Common myeloid progenitor, CD34-positive (primary cell): ENCODE results near the gene TRPV6.
A peak's percentile ranks its signal among the peaks of the same experiment; 100 is the strongest.

Experiments
- CTCF ChIA-PET: fragments of 350-600 bp; sonication (Branson Sonifier 250); formaldehyde crosslinking; loops from one replicate; lab custom pipeline; 2021; ENCODE audit warnings: antibody characterized with exemption; lab: Charles Lee
- POLR2A ChIA-PET: fragments of 350-600 bp; sonication (Branson Sonifier 250); formaldehyde crosslinking; loops from one replicate; lab custom pipeline; 2021; ENCODE audit warnings: antibody characterized with exemption; lab: Charles Lee
- DNase-seq, 3 donors: peaks; one replicate each; pipeline versions ENCODE4 v3.0.0 to v3.0.0-alpha.2; 2013
- H3K27ac ChIP-seq, 2 experiments: 1 replicate in 1 of 2; 2 replicates in 1 of 2; pipeline ENCODE4 v1.7.0; 2013; ENCODE audit warnings: inconsistent platforms in 2 of 2, low read length in 2 of 2, mild to moderate bottlenecking in 2 of 2, low read depth in 1 of 2, moderate library complexity in 1 of 2; ENCODE audit not compliant: severe bottlenecking in 2 of 2, insufficient read depth in 1 of 2, poor library complexity in 1 of 2
- H3K27me3 ChIP-seq, 5 experiments: replicated peaks in 2 of 5; 1 replicate in 3 of 5; 2 replicates in 2 of 5; pipeline versions ENCODE4 v1.6.1 to v1.7.0; 2013; ENCODE audit warnings: low read length in 4 of 5, mild to moderate bottlenecking in 2 of 5, moderate library complexity in 2 of 5, inconsistent platforms in 1 of 5; ENCODE audit not compliant: insufficient read depth in 5 of 5, control insufficient read depth in 4 of 5
- H3K36me3 ChIP-seq, 4 experiments: 1 replicate in 2 of 4; 2 replicates in 2 of 4; pipeline versions ENCODE4 v1.6.1 to v1.7.0; 2013; ENCODE audit warnings: low read length in 3 of 4, control low read depth in 1 of 4, mild to moderate bottlenecking in 1 of 4; ENCODE audit not compliant: control insufficient read depth in 4 of 4, insufficient read depth in 4 of 4
- H3K4me1 ChIP-seq, 4 experiments: 1 replicate in 3 of 4; 2 replicates in 1 of 4; pipeline versions ENCODE4 v1.6.1 to v1.7.1; 2013; ENCODE audit warnings: low read length in 3 of 4, mild to moderate bottlenecking in 3 of 4, control low read depth in 1 of 4, inconsistent platforms in 1 of 4, moderate library complexity in 1 of 4; ENCODE audit not compliant: control insufficient read depth in 4 of 4, insufficient read depth in 4 of 4; ENCODE audit errors: control extremely low read depth in 1 of 4
- H3K4me3 ChIP-seq, 7 experiments: 1 replicate in 4 of 7; 2 replicates in 3 of 7; pipeline versions ENCODE4 v1.5.1 to v1.7.0; 2013; ENCODE audit warnings: mild to moderate bottlenecking in 7 of 7, low read length in 6 of 7, moderate library complexity in 6 of 7, inconsistent platforms in 2 of 7, low read depth in 2 of 7, control low read depth in 1 of 7; ENCODE audit not compliant: insufficient read depth in 4 of 7, control insufficient read depth in 1 of 7; ENCODE audit errors: extremely low read depth in 1 of 7
- H3K9me3 ChIP-seq, 5 experiments: 1 replicate in 4 of 5; 2 replicates in 1 of 5; pipeline versions ENCODE4 v1.6.1 to v1.7.1; 2013; ENCODE audit warnings: low read length in 4 of 5, mild to moderate bottlenecking in 2 of 5, inconsistent platforms in 1 of 5, low read depth in 1 of 5, moderate library complexity in 1 of 5; ENCODE audit not compliant: control insufficient read depth in 4 of 5, insufficient read depth in 2 of 5; ENCODE audit errors: control extremely low read depth in 1 of 5
- WGBS: methylation state at CpG from one replicate; pipeline ENCODE4 v1.1.5; 2013; ENCODE audit not compliant: insufficient coverage; 5-methylcytosine and 5-hydroxymethylcytosine counted together

TRPV6 gene

DNA sequence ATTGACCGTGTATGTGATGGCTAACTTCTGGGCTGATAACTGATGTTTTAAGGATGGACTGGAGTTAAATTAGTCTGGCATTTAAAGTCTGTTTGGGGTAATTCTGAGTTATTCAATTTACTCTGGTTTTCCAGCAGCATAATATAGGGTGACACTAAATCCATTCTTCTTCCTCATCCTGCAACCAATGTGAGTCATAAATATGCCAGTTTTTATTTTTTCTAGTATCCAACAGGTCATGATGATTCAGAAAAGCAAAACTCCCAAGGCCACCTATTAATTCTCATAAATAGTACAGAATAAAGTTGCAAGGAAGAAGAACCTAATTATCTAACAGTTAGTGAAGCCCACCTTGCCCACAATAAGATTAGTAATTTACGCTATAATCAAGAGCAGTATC lies 38.2 kb downstream of the TRPV6 start:
- H3K36me3 ChIP-seq: no peaks in the 10 kb centered on the region
- no peak for DNase-seq
- H3K27me3 ChIP-seq: no peaks in the 10 kb centered on the region
- ChIA-PET POLR2A (no interaction called here), CTCF (no interaction called here)
- H3K9me3 ChIP-seq: no peaks in the 10 kb centered on the region
- H3K4me3 ChIP-seq: no peak overlapping the region
- 100% methylated on average over 1 of the region's 2 CpGs for WGBS
- no peak overlapping the region for H3K27ac ChIP-seq
- H3K4me1 ChIP-seq: no peaks in the 10 kb centered on the region

GRCh38 chr7:142842251-142842766 lies 43.2 kb downstream of the TRPV6 start:
- H3K4me3 ChIP-seq: no peak overlapping the region
- ChIA-PET POLR2A (no interaction called here), CTCF (interaction anchor here (0.9 to 3.6 kb wide), 3 partner anchors 9 to 31 kb away, joined by 3 to 18 read pairs (median 4); no protein-coding TSS in a partner anchor)
- no peaks in the 10 kb centered on the region for H3K36me3 ChIP-seq
- H3K4me1 ChIP-seq: no peaks in the 10 kb centered on the region
- WGBS: no CpG with 5 or more reads among the region's 1 CpG
- DNase-seq: no peak
- H3K27ac ChIP-seq: no peak overlapping the region
- H3K9me3 ChIP-seq: no peaks in the 10 kb centered on the region
- no peaks in the 10 kb centered on the region for H3K27me3 ChIP-seq

GRCh38 chr7:142838461-142839213 lies 46.9 kb downstream of the TRPV6 start:
- no peaks in the 10 kb centered on the region for H3K27me3 ChIP-seq
- CTCF ChIA-PET: interaction anchor here (1.1 kb wide), 1 partner anchor 399 kb away, joined by 3 read pairs; no protein-coding TSS in a partner anchor
- no peak overlapping the region for H3K4me3 ChIP-seq
- H3K4me1 ChIP-seq: peaks cover 0 to 11% (median 0%) of the 10 kb centered on the region in 4 experiments
- H3K27ac ChIP-seq: no peak overlapping the region
- 80% methylated on average over 1 of the region's 4 CpGs for WGBS
- DNase-seq: peak; percentile 51 to 90 (median 82)
- no peaks in the 10 kb centered on the region for H3K36me3 ChIP-seq
- H3K9me3 ChIP-seq: no peaks in the 10 kb centered on the region
- POLR2A ChIA-PET: no interaction called here

- Histone ChIP-seq H3K4me1 (peaks cover 0 to 11% (median 0%) of the 10 kb centered on the region in 4 experiments), H3K4me3 (no peak overlapping the region), H3K9me3 (no peaks in the 10 kb centered on the region), H3K36me3 (no peaks in the 10 kb centered on the region), H3K27ac (no peak overlapping the region), H3K27me3 (no peaks in the 10 kb centered on the region)
- CTCF ChIA-PET: interaction anchor here (1.3 kb wide), 1 partner anchor 233 kb away, joined by 3 read pairs; no protein-coding TSS in a partner anchor
- DNase-seq: no peak
- POLR2A ChIA-PET: no interaction called here
- WGBS: 80% methylated on average over 1 of the region's 3 CpGs
These were observed 49.1 kb downstream of the TRPV6 start for GRCh38 chr7:142836426-142836825.

- peak in 1 of 3 donors; percentile 15 for DNase-seq
- ChIA-PET CTCF (interaction anchor here (1.1 to 1.3 kb wide), 4 partner anchors 15 to 232 kb away, joined by 3 read pairs; no protein-coding TSS in a partner anchor), POLR2A (no interaction called here)
- Histone ChIP-seq H3K27me3 (no peaks in the 10 kb centered on the region), H3K4me3 (no peak overlapping the region), H3K9me3 (no peaks in the 10 kb centered on the region), H3K36me3 (no peaks in the 10 kb centered on the region), H3K4me1 (peaks cover 0 to 11% (median 0%) of the 10 kb centered on the region in 4 experiments), H3K27ac (no peak overlapping the region)
- WGBS: no CpG with 5 or more reads among the region's 3 CpGs
These were observed 50.1 kb downstream of the TRPV6 start for GRCh38 chr7:142835487-142835886.

- no peak overlapping the region for H3K27ac ChIP-seq
- WGBS: 84% methylated on average over 4 of the region's 6 CpGs
- peak in 1 of 3 donors; percentile 50 for DNase-seq
- CTCF ChIA-PET: interaction anchor here (1.5 kb wide), 1 partner anchor 19 kb away, joined by 3 read pairs; no protein-coding TSS in a partner anchor
- no peaks in the 10 kb centered on the region for H3K36me3 ChIP-seq
- peaks cover 0 to 11% (median 0%) of the 10 kb centered on the region in 4 experiments for H3K4me1 ChIP-seq
- no peaks in the 10 kb centered on the region for H3K27me3 ChIP-seq
- POLR2A ChIA-PET: no interaction called here
- no peak overlapping the region for H3K4me3 ChIP-seq
- H3K9me3 ChIP-seq: no peaks in the 10 kb centered on the region
These were observed 52.1 kb downstream of the TRPV6 start for GRCh38 chr7:142833174-142834048.
